ENCODE data around the gene GBF1.

The GBF1 gene

GRCh38 chr10:102421757-102422512 lies 176.6 kb downstream of the GBF1 start:
- DNase-seq (ENCODE audit: low read depth) = no peak

GRCh38 chr10:102422545-102423129 lies 177.3 kb downstream of the GBF1 start:
- DNase-seq (ENCODE audit: low read depth) = no peak

- DNase-seq (ENCODE audit: low read depth) = no peak
Measured at GRCh38 chr10:102423372-102423968, 178.1 kb downstream of the GBF1 start.

- no peak for DNase-seq (ENCODE audit: low read depth)
Measured at GRCh38 chr10:102424145-102424544, 178.8 kb downstream of the GBF1 start.

DNA sequence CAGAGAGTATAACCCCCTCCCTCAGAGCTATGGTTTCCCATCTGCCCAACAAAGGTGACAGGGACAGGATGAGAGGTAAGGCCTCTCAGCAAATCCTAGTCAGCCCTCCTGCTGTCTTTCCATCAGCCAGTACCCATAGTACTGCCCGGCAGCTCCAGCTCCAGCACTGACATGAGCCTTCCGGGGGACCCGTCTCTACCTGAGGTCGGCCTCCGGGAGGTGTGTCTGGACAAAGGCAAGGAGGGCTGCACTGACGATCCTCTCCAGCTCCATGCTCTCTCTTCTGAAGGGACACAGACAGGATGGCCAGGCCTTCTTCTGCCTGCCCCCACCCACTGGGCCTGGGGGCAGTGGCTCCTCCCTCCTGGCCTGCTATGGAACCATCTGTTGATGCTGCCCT lies 179.6 kb downstream of the GBF1 start:
- DNase-seq (ENCODE audit: low read depth) = no peak

DNA sequence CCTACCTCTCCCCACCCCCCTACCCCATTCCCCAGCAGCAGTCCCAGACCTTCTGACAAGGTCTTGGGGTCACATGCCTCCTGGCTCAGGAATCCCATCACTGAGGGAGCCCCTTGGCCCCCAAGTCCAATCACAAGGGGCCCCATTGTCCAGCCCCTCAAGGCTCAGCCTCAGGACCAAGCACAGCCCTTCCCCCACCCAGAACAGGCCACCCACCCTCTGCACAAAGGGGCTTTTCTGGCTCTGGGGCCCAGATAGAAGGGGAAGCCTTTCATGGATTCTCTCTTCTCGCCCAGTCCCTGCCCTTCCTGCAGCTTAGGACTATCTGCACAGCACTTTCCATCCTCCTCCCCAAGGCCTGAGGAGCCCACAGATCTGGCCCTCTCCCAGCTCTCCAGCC lies 180.1 kb downstream of the GBF1 start:
- DNase-seq (ENCODE audit: low read depth) = no peak

DNA sequence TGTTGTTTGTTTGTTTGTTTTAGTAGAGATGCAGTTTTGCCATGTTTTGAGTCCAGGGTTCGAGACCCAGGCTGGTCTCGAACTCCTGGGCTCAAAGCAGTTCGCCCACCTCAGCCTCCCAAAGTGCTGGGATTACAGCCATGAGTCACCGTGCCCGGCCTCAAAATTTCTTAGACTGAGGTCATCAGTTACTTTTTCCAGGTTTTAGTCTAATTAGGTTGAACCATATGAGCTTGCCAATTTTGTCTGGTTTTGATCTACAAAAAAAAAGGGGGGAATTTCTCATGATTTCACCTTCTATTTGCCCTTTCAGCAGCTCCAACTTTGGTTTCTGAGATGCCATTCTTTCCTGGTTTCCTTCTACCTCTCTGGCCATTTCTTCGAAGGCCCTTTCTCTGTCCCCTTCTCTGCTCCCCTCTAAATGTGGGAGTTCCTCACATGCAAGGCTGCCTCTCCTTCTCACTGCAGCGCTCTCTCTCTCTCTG lies 181.5 kb downstream of the GBF1 start:
- no peak for DNase-seq (ENCODE audit: low read depth)

GRCh38 chr10:102429468-102429867 lies 184.1 kb downstream of the GBF1 start:
- DNase-seq (ENCODE audit: low read depth) = no peak

DNA sequence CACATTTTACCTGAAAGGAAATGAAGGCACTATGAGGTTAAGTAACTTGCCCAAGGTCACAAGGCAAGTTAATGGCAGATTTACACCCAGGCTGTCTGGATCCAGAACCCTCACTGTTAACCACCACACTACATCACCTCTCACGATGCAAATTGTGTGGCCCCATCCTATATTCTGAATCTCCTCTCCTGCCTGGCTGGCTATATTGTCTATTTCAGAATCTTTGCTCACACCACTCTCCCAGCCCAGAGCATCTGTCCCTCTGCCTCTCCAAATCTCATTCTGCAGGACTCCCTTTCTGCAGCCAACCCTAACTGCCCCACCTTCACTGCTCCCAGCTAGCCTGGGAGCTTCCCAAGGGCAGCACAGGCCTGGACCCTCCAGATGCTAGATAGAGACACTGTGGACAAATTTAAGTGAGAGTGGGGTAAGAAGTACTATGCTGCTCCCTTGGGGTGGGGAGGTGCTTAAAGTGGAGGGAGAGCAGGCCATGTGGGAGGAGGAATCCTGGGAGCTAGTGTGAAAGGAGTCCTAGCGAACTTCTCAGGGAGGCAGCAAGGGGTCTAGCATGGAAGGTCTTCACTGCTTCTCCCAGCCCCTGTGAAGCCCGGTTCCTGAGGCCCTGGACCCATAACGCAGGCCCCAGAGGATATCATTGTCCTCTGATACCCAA lies 186.3 kb downstream of the GBF1 start:
- no peak for DNase-seq (ENCODE audit: low read depth)
